Measurements from ENCODE around the gene LARGE1.
"Not testable (repeated sequence)": the region's sequence is repeated elsewhere in the genome, so short reads cannot be mapped to it uniquely, and the experiment has no call there.

Gene LARGE1

DNA sequence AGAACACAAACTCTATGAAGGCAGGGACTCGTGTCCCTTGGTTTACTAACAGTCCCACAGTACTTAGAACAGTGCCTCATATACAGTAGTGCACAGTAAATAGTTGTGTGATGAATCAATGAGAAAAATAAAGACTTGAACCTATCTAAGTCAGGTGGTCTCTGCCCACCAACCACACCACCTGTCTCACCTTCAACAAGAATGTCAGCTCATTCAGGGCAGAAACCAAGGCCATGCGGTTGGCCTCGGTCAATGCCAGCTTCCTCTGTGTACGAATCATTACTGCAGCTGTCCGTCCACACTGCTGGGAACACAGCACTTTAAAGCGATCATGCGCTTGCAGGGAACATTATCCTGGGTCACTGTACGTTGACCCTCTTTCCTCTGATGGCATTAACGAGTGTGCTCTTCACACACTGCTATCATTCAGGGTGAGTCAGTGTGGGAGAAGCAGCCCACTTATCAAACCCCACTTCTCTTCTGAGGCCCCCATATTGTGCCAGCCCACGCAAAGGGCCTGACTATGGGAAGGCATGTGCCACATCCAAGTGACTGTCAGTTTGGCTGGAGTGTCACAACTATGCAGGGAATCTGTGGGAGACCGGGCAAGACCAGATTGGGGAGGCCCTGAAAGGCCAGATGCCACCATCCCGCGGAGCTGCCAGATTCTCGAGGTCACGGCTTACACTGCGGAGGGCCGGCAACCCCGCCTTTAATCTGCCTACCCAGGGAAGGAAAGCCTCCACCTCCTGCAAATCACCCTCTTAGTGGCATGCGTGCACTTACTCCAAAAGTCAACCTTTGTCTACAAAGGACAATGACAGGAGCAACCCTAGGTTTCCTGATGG is 36.1 kb downstream of the LARGE1 start:
- DNase-seq (ENCODE audit: low spot score): no peak

DNA sequence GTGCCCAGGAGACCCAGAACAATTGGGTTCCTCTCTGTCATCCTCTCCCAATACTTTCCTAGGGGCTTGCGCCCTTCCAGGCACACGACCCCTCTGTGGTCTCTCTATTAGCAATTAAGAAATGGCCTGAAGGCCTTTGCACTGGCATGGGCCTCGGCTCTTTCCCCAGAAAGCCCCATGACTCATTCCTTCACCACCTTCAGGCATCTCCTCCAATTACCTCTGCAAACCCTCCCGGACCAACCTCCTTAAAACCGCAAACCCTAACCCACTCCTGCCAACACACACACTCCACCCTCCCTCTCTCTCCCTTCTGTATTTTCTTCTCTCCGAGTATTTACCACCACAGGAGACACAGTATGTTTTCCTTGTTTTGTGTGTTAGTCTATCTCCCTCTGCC is 36.7 kb downstream of the LARGE1 start:
- no peak for DNase-seq (ENCODE audit: low spot score)

DNA sequence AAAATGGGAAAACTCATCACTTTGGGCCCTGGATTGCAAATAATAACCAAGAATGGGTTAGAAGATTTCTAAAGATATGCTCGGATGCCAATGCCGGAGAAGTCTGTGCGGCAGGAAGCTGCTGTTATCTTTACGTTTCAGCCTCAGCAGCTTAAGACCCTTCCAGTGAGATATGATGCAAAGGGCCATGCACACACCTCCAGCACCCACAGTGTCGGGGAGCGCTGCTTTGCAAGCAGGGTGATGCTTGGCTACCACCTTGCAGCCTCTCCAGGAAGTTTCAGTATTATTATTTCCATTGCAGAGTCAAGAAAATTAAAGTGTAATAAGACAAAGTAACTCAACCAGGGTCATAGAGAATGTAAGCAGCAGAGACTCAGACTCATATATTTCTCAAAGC is 37.3 kb downstream of the LARGE1 start:
- no peak for DNase-seq (ENCODE audit: low spot score)

DNA sequence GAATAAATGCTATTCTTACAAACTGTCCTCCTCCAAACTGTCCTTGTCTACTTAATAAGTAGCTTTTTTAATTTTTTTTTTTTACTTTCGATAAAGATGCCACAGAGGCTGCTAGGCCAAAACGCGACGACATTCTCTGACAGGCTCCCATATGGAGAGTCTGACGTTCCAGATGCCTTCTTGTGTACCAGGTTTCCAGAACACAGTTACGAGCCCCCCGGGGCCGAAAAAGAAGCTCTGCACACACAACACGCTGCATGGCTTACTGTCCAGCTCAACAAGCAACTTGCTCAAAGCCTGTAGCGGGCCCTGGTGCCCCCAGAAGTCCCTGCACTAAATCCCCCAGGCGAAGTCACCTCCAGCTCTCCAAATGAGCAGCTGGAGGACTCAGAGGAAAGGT is 39.3 kb downstream of the LARGE1 start:
- no peak for DNase-seq (ENCODE audit: low spot score)

DNA sequence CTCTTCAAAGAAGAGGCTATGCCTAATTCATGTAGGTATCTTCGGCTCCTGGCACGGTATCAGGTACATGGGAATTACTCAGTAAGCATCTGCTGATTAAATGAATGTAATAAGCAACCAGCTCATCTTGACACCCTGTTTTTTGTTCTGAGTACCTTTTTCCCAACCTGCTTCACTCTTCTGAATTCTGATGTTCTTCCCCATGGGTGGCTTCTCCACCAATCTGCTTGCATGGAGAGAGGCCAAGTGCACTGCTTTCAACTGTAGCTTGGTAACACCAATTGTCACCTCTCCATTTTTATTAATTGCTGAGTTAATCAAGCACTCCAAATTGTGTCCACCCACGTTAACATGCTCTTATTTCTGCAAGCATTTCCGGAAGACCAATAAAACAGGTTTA is 40.5 kb downstream of the LARGE1 start:
- no peak for DNase-seq (ENCODE audit: low spot score)

DNA sequence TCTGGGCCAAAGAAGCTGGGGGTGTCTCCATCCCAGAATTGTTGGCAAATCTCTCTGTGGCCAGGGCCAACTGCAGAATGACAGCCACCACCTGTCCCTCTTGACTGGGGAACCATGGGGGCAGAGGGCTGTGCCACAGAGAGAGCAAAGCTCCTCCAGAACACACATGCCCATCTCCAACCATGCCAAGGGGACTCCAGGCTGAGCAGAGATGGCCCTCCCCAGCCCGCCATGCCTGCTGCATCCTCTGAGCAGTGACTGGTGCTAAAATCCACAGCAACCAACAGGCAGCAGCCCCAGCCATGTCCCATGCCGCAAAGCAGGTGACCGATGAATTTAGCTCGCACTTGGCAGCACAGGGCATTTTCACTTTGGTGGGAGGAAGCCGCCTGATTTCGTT is 45.0 kb downstream of the LARGE1 start:
- no peak for DNase-seq (ENCODE audit: low spot score)

DNA sequence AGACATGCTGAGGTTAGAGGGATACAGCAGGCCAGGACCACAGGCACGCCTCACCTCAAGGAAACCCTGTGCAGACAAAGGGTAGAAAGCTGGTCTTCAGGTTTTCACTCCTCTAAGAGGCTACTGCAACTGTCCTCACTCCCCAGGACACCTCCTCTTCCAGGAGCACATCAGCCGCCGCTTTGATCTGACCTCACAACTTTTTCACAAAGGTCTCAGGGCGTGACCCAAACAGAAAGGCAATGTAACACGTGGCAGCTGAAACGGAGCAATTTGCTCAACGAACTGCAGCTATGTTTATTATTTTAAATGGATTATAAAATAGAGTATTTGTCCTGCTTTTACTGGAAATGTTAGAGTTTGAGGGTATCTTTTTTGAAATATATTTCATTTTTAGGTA is 46.1 kb downstream of the LARGE1 start:
- no peak for DNase-seq (ENCODE audit: low spot score)

DNA sequence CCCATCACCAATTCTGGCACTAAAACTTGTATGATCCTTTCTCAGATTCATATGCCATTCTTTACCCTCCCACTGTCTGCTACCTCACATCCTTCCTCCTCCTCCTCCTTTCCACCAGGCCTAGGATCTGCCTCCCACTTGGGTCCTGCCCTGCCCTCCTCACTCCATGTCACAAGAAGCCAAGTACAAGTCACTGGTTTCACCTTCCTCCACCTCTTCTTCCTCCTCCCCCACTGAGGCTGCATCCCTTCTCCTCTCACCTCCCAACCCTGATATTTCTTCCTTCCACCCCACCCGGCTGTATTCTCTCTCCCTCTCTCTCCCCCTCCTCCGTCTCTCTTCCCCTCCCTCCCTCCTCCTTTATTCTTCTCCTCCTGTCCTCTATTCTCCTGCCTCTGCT is 46.6 kb downstream of the LARGE1 start:
- no peak for DNase-seq (ENCODE audit: low spot score)

DNA sequence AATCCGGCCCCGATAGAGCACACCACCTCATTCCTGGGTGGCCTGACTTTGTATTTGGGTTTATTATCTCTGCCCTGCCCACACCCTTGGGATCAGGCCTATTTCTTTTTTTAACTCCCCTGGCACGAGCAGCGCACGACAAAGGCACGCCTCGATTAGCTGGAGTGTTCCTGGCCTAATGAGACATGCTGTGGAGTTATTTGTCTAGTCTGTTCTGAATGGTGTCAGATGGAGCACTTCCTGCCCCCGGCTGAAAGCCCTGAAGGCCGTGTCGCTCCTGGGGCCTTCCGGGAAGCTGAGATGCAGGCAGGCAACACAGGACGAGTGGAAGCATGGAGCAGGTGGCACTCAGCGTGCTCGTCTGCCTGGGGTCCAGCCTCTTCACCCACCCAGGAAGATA is 47.1 kb downstream of the LARGE1 start:
- no peak for DNase-seq (ENCODE audit: low spot score)

DNA sequence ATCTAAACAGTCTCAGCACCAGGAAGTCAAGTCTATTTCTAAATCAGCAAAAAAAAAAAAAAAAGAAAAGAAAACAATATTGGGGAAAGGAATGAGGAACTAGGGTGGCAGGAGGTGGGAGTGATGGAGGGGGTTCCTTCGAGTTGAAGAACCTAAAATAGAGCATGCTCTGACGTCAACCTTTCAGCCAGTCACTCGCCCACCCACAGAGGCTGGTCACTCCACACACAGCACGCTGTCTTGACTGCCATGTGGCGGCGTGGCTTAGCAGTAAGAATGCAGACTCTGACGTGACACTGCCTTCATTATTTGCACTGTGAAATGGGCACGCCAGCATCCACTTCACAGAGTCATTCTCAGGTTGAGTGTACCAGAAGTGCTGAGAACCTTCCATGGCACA is 48.3 kb downstream of the LARGE1 start:
- no peak for DNase-seq (ENCODE audit: low spot score)

DNA sequence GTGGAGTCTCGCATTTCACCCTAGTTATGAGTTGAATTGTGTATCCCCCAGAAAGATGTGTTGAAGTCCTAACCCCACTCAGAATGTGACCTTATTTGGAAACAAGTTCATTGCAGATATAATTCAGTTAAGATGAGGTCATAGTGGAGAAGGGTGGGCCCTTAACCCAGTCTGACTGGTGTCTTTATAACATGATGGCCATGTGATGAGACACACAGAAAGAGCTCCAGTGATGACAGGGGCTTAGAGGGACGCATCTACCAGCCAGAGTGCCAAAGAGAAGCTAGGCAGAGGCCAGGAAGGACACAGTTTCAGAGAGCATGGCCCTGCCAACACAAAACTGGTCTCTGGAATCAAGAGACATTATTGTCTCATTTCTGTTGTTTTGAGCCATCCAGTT is 50.3 kb downstream of the LARGE1 start:
- no peak for DNase-seq (ENCODE audit: low spot score)

DNA sequence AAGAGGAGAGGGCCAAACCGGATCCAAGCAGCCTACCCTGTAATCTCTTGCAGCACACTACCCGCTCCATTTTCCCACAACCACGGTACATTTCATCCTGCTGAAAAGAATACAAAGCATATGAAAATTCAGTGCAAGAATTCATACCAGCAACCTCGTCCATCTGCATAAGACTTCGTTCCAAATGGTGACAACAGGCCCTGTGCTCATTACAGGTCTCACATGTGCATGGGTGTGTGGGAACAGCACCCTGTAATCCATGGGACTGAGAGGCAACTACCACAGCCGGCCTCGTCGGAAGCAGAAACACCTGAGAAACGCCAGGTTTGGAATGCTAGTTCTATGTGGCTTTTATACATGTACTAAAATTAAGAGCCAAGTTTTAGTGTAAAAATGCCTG is 52.3 kb downstream of the LARGE1 start:
- DNase-seq (ENCODE audit: low spot score): no peak

DNA sequence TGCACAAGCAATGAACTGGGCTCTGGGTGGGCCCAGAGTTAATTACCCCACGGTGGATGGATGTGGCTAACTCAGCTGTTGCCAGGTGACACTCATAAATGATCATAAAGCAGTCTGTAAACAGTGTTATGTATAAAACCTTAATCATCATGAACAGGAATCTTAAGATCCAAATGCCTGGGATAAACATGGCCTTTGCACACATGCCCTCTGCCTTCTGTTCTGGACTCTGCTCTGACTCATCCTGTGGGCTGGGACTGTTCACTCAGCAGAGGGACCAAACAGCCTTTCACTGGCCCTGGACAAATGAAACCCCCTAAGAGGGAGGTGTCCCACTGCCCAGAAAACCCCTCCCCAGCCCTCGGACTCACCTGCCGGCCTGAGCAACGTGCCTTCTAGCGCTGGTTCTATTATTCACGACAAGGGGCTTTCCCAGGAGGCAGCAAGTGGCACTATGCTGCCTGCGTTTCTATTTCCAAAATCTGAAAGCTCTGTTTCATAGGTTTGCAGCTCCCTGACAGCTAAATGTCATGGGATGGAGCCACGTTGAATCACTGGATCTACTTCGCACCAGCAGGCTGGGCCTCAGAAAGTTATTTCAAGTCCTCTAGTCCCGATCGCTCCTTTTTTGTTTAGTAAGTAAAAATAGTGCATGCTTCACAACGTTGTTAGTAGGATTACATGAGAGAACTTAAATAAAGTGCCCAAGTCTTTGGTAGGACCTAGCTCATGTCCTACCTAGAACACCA is 53.0 kb downstream of the LARGE1 start:
- DNase-seq (ENCODE audit: low spot score): no peak

DNA sequence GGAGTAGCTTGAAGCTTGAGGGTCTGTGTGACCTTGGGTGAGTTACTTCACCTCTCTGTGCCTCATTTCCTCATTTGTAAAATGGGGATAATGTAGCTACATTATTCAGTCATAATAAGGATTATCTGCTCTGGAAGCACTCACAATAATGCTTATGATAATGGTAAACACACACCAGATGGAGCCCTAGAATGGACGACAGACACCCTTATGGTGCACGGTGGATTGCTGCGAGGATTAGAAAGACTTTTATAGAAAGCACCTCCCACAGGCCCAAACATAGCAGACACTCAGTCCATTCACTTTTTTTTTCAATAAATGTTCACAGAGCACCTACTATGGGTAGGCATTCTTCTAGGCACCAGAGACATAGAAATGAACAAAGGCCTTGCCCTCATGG is 53.8 kb downstream of the LARGE1 start:
- DNase-seq (ENCODE audit: low spot score): no peak

DNA sequence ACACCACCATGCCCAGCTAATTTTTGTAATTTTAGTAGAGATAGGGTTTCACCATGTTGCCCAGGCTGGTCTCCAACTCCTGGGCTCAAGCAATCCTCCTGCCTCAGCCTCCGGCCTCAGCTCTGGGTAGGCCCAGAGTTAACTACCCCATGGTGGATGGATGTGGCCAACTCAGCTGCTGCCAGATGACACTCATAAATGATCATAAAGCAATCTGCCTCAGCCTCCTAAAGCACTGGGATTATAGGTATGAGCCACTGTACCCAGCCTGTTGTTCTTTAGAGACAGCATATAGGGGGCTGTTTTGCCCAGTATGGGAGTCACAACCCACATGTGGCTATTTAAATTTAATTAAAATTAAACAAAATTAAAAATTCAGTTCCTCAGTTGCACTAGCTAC is 54.3 kb downstream of the LARGE1 start:
- no peak for DNase-seq (ENCODE audit: low spot score)

DNA sequence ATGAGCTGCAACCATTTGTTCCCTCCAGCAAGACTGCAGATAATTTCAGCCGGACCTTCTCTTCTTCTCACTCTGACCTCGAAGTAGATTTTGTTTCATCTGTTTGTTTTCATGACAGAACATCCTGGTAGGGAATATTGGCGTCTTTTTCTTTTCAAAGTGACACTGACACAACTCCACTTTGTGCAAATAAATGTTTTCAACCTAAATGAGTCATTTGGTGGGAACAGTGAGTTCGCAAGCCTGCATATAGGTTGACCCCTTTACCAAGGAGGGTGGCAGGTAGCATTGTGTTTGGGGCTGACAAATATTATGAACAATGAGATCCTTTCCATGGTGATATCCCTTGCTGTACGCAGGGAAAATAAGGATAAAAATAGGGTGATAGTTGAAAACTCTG is 55.0 kb downstream of the LARGE1 start:
- no peak for DNase-seq (ENCODE audit: low spot score)

DNA sequence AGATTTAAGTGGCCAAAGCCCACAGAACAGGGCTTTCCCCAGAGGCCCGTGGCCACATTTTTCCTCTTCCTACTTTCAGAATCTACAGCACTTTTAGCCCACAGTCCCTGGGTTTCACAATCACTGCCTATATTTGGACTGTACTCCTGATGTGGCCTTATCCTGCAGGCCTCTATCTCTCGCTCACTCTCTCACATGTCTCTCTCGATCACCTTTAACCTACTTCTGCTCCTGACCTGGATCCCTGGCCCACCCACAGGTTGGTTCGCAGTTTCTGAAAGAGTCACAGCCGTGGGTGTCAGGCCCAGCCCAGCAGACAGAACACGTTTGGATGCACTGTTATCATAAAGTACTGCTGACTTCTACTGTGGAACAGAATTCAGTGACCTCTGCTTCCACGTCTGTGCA is 55.5 kb downstream of the LARGE1 start:
- no peak for DNase-seq (ENCODE audit: low spot score)

DNA sequence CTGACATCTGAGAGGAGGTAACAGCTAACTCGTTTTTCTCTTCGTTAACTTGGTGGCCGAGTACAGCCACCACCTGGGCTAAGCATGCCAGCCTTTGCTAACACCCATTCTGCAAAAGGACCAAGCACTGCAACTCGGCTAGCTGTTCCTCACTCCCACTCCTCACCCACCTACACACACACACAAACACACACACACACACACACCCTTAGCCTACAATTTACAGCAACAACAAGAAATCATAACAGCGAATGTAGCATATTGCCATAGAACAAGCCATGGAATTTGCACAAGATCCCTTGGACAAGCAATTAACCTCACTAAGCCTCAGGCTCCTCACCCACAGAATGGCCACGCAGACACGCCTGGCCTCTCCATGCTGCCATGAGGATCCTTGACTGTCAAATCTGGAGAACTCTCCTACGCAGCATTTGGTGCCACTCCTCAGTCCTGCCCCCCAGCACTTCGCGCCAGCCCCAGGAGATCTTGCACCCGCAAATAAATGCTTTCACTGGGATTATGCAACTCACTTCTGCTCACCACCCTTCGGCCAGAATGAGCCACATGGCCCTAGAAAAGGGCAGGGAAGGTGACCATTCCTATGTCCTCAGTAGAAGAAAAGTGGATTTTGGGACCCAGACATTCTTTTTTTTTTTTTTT is 58.9 kb downstream of the LARGE1 start:
- DNase-seq (ENCODE audit: low spot score): no peak

DNA sequence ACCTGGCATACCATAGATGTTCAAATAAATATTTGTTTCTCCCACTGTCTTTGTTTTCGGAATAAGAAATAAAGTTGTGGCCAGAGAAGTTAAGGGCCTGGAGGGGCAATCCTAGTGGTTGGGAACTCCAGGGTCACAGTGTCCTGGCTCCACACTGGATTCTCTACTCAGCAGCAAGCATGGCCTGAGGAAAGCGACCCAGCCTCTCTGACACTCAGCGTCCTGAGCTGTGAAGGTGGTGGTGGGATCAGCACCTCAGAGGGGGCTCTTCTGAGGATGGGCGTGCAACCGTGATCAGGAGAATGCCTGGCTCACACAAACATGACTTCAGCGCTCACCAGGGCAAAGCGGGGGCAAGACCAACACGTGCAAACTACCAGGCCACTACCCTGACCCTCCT is 59.9 kb downstream of the LARGE1 start:
- DNase-seq (ENCODE audit: low spot score): no peak

DNA sequence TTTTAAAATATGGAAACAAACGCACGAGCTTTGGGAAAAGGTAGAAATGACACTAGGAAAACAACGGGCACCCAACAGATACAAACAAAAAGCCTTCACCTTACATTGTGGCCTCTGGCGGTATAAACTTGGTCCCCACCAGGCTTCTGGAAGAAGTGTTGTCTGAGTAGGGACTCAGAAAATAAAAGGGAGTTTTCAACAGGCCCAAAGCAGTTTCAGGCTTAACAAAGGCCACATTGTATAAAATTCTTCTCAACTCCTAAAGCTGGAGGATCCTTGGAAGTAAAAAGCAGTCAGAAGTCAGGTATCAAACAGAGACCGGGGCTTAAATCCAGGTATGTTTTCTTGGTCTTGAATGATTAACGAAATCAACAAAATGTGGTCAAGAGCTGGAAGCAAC is 61.0 kb downstream of the LARGE1 start:
- no peak for DNase-seq (ENCODE audit: low spot score)

DNA sequence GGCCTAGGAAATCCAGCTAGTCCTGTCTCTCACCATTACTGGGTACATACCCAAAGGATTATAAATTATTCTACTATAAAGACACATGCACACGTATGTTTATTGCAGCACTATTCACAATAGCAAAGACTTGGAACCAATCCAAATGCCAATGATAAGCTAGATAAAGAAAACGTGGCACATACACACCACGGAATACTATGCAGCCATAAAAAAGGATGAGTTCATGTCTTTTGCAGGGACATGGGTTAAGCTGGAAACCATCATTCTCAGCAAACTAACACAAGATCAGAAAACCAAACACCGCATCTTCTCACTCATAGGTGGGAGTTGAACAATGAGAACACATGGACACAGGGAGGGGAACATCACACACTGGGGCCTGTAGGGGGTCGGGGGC is 61.6 kb downstream of the LARGE1 start:
- DNase-seq (ENCODE audit: low spot score): not testable (repeated sequence)

DNA sequence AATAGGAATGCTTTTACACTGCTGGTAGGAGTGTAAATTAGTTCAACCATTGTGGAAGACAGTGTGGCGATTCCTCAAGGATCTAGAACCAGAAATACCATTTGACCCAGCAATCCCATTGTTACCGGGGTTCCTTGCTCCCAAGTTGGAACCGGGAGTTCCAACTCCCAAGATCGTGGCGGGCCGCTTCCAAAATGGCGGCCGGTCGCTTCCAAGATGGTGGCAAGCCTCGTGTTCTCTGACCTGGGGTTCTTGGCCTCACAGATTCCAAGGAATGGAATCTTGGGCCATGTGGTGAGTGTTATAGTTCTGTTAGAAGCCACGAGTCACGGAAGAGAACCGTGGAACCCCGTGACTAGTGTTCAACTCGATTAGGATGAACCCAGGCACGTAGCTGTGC is 62.5 kb downstream of the LARGE1 start:
- not testable (repeated sequence) for DNase-seq (ENCODE audit: low spot score)

DNA sequence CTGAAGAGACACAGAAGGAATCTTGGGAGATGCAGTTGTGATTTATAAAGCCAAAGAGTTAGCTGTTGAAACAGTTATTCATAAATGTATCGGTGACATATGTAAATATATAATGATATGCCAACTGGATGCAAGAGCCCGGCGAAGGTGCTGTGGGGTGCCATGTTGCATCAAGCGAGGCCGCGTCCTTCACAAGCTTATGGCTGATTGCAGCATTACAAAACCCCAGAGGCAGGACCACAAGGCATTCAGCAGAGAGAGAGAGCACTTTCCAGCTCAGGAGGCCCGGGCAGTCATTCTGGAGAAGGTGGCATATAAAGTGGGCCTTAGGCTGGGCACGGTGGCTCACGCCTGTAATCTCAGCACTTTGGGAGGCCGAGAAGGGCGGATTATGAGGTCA is 65.6 kb downstream of the LARGE1 start:
- DNase-seq (ENCODE audit: low spot score): no peak
